Tongue (tissue), 2 donors: ENCODE results near the gene GAS7. TPM values are rescaled to one million over a fixed set of nuclear protein-coding genes. Genes with fewer than 3 reads are reported as not detected.

Experiments
- DNase-seq: peaks from one replicate; pipeline ENCODE4 v3.0.0-alpha.2; 2015
- total RNA-seq: library from RNA; depleted of rRNA; stranded (reverse); fragments of >200 nt; gene quantifications from one replicate; pipeline ENCODE4 v1.2.3, GENCODE V29; 2014

The GAS7 gene
- 144 TPM for total RNA-seq

- DNase-seq = peak; percentile 89
Measured at GRCh38 chr17:10198509-10199249, at the start of gene GAS7. TSS of gene GAS7 (minus strand) at chr17:10198606.

DNA sequence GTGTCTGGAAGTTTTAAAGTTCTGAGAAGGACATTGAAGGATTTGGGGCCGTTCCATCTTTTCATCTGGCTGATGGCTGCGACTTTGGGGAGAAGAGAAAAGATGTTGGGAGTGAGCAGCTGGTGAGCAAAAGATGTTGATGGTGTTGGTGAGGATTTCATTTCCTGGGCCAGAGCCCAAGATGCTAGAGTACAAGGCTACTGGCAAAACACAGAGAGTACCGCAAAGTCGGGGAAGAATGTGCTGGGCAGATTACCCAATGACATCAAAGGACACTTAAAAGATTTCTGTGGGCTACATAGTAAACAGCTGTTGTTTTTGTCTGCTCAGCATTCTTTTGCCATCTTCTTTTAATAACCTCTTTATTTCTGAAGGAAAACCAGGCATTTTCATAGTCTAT, 49.4 kb upstream of the GAS7 start:
- DNase-seq = no peak

DNA sequence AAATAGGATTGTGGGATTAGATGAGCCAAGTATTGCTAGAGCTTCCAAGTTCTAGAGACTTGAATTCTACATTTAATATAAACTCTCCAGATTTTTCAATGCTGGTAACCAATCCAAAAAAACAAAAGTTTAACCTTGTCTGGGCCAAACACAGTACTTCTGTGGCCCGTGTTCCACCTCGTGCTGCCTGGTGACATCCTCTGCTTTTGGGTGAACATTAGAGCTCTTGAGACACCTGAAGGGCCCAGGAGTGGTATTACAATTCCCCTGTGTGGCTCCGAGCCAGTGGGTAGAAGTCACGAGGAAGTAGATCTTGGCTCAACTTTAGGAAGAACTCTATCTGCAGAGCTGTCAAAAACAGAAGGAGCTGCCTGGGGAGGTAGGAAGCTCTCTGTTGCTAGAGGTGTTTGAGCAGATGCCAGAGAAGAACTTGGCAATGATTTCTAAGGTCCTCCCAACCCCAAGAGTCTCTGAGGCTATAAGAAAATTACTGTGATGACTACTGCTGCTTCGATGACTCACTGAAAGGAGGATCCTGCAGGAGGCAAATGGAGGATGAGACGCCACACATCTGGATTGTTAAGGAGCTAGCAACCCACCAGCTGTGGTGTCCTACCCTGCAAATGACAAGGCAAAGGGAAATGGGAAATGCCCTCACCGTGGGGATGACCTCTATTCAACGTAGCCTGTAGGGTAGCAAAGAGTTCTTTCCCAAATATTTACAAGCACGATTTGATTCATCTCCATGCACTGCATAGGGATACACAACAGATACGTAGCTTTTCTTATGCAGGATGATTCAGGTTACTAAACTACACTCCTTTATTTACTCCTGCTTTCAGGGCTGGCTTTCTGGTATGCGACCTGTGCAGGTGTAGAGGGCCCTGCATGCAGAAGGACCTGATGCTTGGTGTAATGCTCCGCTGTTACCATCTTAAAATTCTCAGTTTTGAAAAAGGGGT, 45.8 kb upstream of the GAS7 start:
- DNase-seq = peak; percentile 68

GRCh38 chr17:10241781-10242180, 43.4 kb upstream of the GAS7 start:
- no peak for DNase-seq

- no peak for DNase-seq
Measured at GRCh38 chr17:10238661-10239060, 40.3 kb upstream of the GAS7 start.

- no peak for DNase-seq
Measured at GRCh38 chr17:10234033-10234432, 35.6 kb upstream of the GAS7 start.

DNA sequence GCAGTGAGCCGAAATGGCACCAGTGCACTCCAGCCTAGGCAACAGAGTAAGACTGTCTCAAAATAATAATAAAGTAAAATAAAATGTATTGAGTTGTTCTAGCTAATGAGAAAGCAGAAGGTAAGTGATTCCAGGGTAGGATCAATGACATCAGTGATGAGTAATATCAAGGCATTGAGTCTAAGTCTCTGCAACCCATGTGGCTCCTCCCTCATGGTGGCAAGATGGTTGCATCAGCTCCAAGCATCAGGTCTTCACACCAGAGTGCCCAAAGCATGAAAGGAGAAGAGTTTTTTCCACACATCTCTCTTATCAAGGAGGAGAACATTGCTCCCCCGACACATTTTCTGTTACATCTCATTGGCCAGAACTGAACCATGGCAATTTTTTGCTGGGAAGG, 34.8 kb upstream of the GAS7 start:
- no peak for DNase-seq

GRCh38 chr17:10229181-10229580, 30.8 kb upstream of the GAS7 start:
- no peak for DNase-seq

DNA sequence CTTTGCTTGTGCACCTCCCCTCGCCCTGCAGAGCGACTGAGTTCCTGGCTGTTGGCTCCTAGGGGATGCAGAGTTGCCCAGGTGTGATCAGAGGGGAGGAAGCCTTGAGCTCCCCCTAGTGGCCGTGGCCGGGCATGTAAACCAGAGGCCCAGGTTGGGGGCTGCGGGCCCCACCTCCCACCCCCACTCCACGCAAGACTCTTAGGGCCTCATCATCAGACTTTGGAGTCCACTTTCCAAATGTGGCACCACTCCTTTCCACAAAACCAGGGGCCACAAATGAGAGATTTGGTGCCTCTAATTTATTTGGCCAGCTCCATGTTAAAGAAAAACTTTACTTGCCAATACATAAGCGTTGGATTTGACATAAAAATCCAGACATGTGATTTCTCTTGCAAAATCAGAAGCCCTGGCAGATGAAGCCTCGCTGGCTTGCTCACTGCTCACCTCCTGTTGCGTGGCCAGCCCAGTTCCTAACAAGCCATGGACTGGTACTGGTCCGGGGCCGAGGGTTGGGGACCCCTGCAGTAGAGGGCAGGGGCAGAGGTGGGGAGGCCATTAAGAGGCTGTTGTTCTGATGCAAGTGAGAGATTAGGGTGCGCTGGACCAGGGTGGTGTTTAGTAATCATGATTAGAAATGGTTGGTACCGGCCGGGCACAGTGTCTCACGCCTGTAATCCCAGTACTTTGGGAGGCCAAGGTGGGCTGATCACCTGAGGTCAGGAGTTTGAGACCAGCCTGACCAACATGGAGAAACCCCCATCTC, 28.7 kb upstream of the GAS7 start:
- peak; percentile 23 for DNase-seq

GRCh38 chr17:10224582-10225195, 26.3 kb upstream of the GAS7 start:
- no peak for DNase-seq

GRCh38 chr17:10219193-10219592, 20.8 kb upstream of the GAS7 start:
- DNase-seq = no peak

- DNase-seq = no peak
Measured at GRCh38 chr17:10217916-10218315, 19.5 kb upstream of the GAS7 start.

DNA sequence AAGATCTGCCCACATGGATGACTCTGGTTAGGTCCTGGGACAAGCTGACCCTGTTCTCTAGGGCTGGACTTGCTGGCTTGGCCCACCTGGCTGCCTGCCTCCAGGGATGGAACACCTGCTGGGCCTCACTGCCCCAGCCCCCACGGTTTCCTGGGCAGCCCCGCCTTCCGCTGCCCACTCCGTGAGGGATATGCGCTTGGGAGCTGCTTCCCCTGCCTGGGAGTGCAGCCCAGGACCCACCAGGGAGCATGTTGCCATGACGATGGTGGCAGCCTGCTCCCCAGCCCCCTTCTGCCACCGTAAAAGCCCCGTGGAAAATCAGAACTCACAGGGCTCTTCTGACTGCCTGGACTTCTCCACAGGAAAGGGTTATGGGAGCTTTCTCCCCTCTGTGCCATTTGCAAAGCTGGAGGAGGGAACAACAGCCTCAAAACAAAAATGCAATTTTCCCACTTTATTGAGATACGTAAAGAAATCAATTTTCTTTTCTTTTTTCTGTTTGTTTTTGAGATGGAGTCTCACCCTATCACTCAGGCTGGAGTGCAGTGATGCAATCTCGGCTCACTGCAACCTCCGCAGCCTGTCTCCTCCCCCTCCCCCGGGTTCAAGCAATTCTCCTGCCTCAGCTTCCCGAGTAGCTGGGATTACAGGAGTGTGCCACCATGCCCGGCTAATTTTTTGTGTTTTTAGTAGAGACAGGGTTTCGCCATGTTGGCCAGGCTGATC, 18.0 kb upstream of the GAS7 start:
- no peak for DNase-seq

GRCh38 chr17:10215286-10215685, 16.9 kb upstream of the GAS7 start:
- no peak for DNase-seq

DNA sequence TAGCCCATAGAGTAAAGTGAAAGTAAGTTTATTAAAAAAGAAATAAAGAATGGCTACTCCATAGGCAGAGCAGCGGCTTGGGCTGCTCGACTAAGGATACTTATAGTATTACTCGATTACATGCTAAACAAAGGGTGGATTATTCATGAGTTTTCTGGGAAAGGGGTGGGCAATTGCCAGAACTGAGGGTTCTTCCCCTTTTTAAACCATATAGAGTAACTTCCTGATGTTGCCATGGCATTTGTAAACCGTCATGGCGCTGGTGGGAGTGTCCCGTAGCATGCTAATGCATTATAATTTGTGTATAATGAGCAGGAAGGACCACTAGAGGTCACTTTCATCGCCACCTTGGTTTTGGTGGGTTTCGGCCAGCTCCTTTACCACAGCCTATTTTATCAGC, 13.3 kb upstream of the GAS7 start:
- DNase-seq = peak; percentile 24

- DNase-seq = peak; percentile 74
Measured at GRCh38 chr17:10210151-10210574, 11.8 kb upstream of the GAS7 start.

- DNase-seq = peak; percentile 30
Measured at GRCh38 chr17:10208604-10209193, 10.3 kb upstream of the GAS7 start.

DNA sequence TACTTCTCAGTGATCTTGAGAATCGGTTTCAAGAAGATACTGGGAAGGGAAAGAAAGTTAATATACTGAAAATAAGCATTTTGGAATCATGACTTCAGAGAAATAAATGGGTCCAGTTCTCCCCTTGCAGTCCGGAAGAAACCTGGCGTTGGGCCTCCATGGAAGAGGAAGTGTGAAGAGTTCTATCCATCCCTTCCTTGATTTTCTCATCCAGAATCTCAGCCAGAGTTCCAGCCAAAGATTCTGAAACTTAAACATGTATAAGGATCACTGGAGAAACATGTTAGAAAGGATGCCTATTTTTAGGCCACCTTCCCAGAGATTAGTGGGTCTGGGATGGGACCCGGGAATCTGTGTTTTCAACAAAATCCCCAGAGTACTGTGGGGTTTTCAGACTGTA, 8.7 kb upstream of the GAS7 start:
- DNase-seq = no peak

DNA sequence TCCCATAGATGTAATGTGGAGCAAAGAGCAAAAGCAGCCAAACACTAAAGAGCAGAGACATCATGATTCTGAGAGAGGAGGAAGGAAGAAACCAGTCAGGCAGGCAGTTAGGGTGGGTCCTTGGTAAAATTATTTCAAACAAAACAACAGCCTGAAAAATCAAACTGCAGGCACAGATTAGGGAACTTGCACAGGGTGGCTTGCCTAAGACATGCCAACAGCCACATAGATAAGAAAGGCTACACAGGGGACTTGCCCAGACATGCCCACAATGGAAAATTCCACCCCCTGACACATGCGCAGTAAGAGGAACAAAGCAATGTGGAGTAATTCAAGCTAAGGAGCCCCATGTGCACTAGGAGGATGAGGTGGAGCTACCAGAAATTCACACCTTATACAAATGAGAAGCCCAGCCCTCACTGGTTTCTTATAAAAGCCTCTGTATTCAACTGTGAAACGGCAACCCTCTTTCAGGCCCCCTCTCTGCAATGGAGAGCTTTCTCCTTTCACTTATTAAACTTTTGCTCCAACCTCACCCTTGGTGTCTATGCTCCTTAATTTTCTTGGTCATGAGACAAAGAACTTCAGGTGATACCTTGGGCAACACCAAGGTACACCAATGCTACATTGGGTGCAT, 7.3 kb upstream of the GAS7 start:
- DNase-seq = no peak

DNA sequence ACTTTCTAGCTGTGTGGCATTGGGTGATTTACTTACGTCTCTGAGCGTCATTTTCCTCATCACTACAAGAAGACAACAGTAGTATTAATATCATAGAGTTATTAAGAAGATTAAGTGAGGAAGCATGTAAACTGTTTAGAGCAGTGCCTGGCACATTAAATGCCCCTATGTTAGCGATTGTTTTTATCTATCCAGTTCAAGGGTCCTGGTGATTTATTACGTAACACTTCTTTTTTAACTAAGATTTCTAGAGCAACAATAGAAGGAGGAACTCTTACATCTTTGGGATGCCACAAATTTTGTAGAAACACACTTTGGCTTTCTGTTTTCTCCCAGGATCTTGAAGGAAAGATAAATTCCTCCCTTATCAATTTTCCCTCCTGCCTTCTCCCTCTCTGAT, 3.3 kb upstream of the GAS7 start:
- DNase-seq = no peak

DNA sequence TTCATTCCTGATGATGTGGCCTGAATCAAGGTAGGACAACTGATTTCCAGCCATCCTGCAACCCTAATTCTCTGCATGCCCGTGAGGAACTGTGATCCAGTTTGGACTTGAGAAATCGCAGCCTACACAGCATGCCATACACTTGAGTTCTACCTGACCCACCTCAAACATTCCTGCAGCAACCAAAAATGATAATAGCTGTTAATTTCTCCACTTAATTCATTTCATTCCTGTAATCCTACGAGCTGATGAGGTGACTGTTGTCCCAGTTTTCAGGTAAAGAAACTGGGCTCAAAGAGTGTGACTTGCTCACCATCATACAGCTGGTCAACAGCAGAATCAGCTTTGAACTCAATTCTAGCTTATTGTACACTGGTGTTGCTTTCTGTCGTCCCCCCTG, 2.2 kb upstream of the GAS7 start:
- no peak for DNase-seq
